Sigmoid colon (tissue), 7 donors: ENCODE measurements around the gene SLC9A3. TPM values are rescaled to one million over a fixed set of nuclear protein-coding genes. Genes with fewer than 3 reads are reported as not detected.

ENCODE experiments used
- DNase-seq: peaks from one replicate; pipeline ENCODE4 v3.0.0-alpha.2; 2019
- H3K27ac ChIP-seq, 4 donors: fragments of 200-600 bp; sonication (generic); one replicate each; pipeline ENCODE4 v1.5.1; 2016 to 2019; ENCODE audit warnings: mild to moderate bottlenecking in 1 of 4
- H3K27me3 ChIP-seq, 3 donors: fragments of 200-600 bp; sonication (generic); one replicate each; pipeline ENCODE4 v1.5.1; 2019; ENCODE audit warnings: mild to moderate bottlenecking in 1 of 3
- H3K36me3 ChIP-seq, 4 donors: fragments of 200-600 bp; sonication (generic); one replicate each; pipeline ENCODE4 v1.5.1; 2016 to 2019
- H3K4me1 ChIP-seq, 4 donors: fragments of 200-600 bp; sonication (generic); one replicate each; pipeline ENCODE4 v1.5.1; 2017 to 2019
- H3K4me3 ChIP-seq, 4 donors: fragments of 200-600 bp; sonication (generic); one replicate each; pipeline ENCODE4 v1.5.1; 2017 to 2019; ENCODE audit warnings: mild to moderate bottlenecking in 2 of 4, moderate library complexity in 1 of 4
- H3K9me3 ChIP-seq, 4 donors: fragments of 200-600 bp in 3 of 4; sonication (generic) in 3 of 4; one replicate each; pipeline versions ENCODE4 v1.5.1 to v1.6.1; 2013 to 2019
- EP300 ChIP-seq, 4 donors: sonication (generic); formaldehyde crosslinking; IDR thresholded peaks; one replicate each; pipeline ENCODE4 v1.6.1; 2017; ENCODE audit warnings: antibody characterized with exemption in 4 of 4
- POLR2A ChIP-seq, 2 donors: fragments of 450-650 bp; IDR thresholded peaks; one replicate each; pipeline ENCODE4 v1.6.1; 2016; ENCODE audit warnings: antibody characterized with exemption in 2 of 2, mild to moderate bottlenecking in 2 of 2, moderate library complexity in 2 of 2
- POLR2AphosphoS5 ChIP-seq, 4 donors: sonication (generic); formaldehyde crosslinking; IDR thresholded peaks; one replicate each; pipeline ENCODE4 v1.6.1; 2017; ENCODE audit warnings: antibody characterized with exemption in 4 of 4
- WGBS, 2 donors: extraction: QIAGEN DNeasy Blood & Tissue Kit; methylation state at CpG; one replicate each; pipeline ENCODE4 v1.1.7; 2013; 5-methylcytosine and 5-hydroxymethylcytosine counted together
- intact Hi-C: fragments of 100-400 bp; cut with DNase I; formaldehyde crosslinking; loops from one replicate; pipeline ENCODE4 v1.15.1; 2023
- polyA plus RNA-seq, 3 donors: library from polyadenylated mRNA; stranded (reverse); fragments of 200-250 nt; gene quantifications; one replicate each; pipeline ENCODE4 v1.2.3, GENCODE V29; 2013
- total RNA-seq, 4 donors: library from RNA; depleted of rRNA; stranded (reverse); fragments of >200 nt; gene quantifications; one replicate each; pipeline ENCODE4 v1.1.0, GENCODE V29; 2016
- TF ChIP-seq, protein P1 (sequence below), 4 experiments: fragments of 450-650 bp in 3 of 4; fragments of 200-600 bp in 1 of 4; IDR thresholded peaks; one replicate each; pipeline ENCODE4 v1.5.1; 2016 to 2019; ENCODE audit warnings: antibody characterized with exemption in 4 of 4, mild to moderate bottlenecking in 3 of 4, moderate library complexity in 2 of 4
- donor health status: healthy with polysubstance abuse.
- donor health status: Bipolar disorder and iron deficiency.
- donor health status: healthy.

Gene SLC9A3
- total and polyA plus RNA-seq, 7 donors = 0.83 to 51.3 (median 2.5) TPM

DNA sequence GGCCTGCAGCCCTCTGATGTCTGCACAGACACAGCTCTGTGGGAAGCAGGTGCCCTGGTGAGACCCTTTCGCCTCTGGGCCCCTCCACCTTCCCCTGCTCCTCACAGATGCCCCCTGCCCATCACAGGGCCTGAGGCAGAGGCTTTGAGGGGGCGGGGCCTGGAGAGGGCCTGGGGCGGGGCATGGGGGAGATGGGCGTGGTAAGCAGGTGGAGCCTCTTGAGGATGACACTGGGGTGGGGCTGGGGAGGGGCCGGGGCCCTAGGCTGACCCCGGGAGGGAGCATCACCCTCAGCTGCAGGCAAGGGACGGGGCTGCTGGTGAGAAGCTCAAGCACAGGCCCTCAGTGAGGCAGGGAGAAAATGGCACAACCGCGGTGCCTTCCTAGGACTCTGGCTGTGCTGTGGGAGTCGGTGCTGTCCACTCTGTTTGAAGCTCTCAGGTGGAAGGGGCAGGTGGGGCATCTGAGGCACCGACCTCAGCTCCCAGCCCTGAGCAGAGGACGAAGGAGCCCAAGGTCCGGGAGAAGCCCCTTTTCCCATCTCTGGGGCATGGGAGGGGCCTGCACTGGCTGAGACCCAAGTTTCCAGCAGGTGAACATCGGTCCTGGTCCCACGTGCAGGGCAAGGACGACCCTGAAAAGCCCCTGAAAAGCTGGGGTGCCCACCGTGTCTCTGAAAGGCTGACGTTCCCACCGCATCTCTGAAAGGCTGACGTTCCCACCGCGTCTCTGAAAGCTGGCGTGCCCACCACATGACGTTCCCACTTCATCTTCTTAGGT is 17.5 kb upstream of the SLC9A3 start:
- 63 to 78% methylated on average over 24 of the region's 24 CpGs for WGBS, 2 donors
- TF ChIP-seq EP300 (IDR thresholded peaks at IDR 0.05) (no peak), POLR2A (IDR thresholded peaks at IDR 0.05) (no peak), POLR2AphosphoS5 (IDR thresholded peaks at IDR 0.05) (no peak)
- TF ChIP-seq, protein P1, sequence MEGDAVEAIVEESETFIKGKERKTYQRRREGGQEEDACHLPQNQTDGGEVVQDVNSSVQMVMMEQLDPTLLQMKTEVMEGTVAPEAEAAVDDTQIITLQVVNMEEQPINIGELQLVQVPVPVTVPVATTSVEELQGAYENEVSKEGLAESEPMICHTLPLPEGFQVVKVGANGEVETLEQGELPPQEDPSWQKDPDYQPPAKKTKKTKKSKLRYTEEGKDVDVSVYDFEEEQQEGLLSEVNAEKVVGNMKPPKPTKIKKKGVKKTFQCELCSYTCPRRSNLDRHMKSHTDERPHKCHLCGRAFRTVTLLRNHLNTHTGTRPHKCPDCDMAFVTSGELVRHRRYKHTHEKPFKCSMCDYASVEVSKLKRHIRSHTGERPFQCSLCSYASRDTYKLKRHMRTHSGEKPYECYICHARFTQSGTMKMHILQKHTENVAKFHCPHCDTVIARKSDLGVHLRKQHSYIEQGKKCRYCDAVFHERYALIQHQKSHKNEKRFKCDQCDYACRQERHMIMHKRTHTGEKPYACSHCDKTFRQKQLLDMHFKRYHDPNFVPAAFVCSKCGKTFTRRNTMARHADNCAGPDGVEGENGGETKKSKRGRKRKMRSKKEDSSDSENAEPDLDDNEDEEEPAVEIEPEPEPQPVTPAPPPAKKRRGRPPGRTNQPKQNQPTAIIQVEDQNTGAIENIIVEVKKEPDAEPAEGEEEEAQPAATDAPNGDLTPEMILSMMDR (IDR thresholded peaks at IDR 0.05) = no peak
- H3K4me3 ChIP-seq = no peak overlapping the region
- intact Hi-C loops = no loop called here
- no peak overlapping the region for H3K27ac ChIP-seq
- H3K9me3 ChIP-seq = no peaks in the 10 kb centered on the region
- DNase-seq = peak; percentile 51
- H3K36me3 ChIP-seq = no peaks in the 10 kb centered on the region
- H3K27me3 ChIP-seq = peaks cover 5 to 52% (median 22%) of the 10 kb centered on the region in 3 donors
- H3K4me1 ChIP-seq = no peaks in the 10 kb centered on the region

GRCh38 chr5:540906-541538 is 16.8 kb upstream of the SLC9A3 start:
- no peak for TF ChIP-seq POLR2A (IDR thresholded peaks at IDR 0.05)
- no peak for TF ChIP-seq POLR2AphosphoS5 (IDR thresholded peaks at IDR 0.05)
- no peak for TF ChIP-seq EP300 (IDR thresholded peaks at IDR 0.05)
- TF ChIP-seq, protein P1 (IDR thresholded peaks at IDR 0.05) = no peak
- H3K27me3 ChIP-seq = peaks cover 5 to 50% (median 22%) of the 10 kb centered on the region in 3 donors
- H3K36me3 ChIP-seq = no peaks in the 10 kb centered on the region
- no peak overlapping the region for H3K27ac ChIP-seq
- WGBS, 2 donors = 38 to 76% methylated on average over 17 of the region's 17 CpGs
- H3K9me3 ChIP-seq = no peaks in the 10 kb centered on the region
- no peaks in the 10 kb centered on the region for H3K4me1 ChIP-seq
- intact Hi-C loops = no loop called here
- DNase-seq = peak; percentile 44
- H3K4me3 ChIP-seq = no peak overlapping the region

GRCh38 chr5:540071-540905 is 16.0 kb upstream of the SLC9A3 start:
- intact Hi-C loops = no loop called here
- 42 to 69% methylated on average over 23 of the region's 23 CpGs for WGBS, 2 donors
- H3K36me3 ChIP-seq = no peaks in the 10 kb centered on the region
- DNase-seq = peak; percentile 51
- peaks cover 5 to 56% (median 22%) of the 10 kb centered on the region in 3 donors for H3K27me3 ChIP-seq
- no peaks in the 10 kb centered on the region for H3K4me1 ChIP-seq
- no peak overlapping the region for H3K4me3 ChIP-seq
- H3K9me3 ChIP-seq = no peaks in the 10 kb centered on the region
- TF ChIP-seq, protein P1 (IDR thresholded peaks at IDR 0.05) = no peak
- no peak for TF ChIP-seq EP300 (IDR thresholded peaks at IDR 0.05)
- TF ChIP-seq POLR2AphosphoS5 (IDR thresholded peaks at IDR 0.05) = no peak
- no peak for TF ChIP-seq POLR2A (IDR thresholded peaks at IDR 0.05)
- no peak overlapping the region for H3K27ac ChIP-seq

DNA sequence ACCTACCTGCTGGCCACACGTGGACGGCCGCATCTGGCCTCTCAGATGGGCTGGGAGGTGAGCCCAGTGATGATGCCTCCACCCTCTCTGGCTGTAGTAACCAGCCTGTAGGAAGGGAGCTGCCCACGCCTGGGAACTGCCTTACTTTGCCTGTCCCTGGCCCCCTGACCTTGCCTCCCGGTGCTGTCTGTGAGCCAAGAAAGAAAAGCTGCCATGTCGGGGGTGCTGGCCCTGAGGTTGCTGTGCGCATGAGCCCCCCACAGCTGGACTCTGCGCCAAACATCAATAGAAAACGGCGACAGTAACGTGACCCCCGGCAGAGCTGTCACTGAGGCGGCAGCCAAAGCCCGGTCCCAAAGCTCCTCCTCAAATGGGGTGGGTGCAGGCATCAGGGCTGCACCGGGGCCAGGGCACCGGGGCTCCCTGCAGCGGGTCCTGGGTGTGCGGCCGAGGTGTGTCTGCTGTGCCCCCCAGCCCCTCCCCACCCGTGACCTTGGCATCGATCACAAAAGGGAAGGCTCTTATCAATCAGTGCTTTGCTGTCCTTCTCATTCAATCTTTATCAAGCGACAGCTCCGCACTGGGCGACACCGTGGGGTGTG is 15.3 kb upstream of the SLC9A3 start:
- H3K9me3 ChIP-seq = no peaks in the 10 kb centered on the region
- TF ChIP-seq, protein P1 (IDR thresholded peaks at IDR 0.05) = no peak
- no peak for TF ChIP-seq POLR2A (IDR thresholded peaks at IDR 0.05)
- TF ChIP-seq EP300 (IDR thresholded peaks at IDR 0.05) = no peak
- TF ChIP-seq POLR2AphosphoS5 (IDR thresholded peaks at IDR 0.05) = no peak
- H3K4me3 ChIP-seq = no peak overlapping the region
- H3K4me1 ChIP-seq = no peaks in the 10 kb centered on the region
- WGBS, 2 donors = 17 to 55% methylated on average over 25 of the region's 25 CpGs
- no peak overlapping the region for H3K27ac ChIP-seq
- peaks cover 5 to 63% (median 28%) of the 10 kb centered on the region in 3 donors for H3K27me3 ChIP-seq
- DNase-seq = peak; percentile 20
- intact Hi-C loops = no loop called here
- no peaks in the 10 kb centered on the region for H3K36me3 ChIP-seq
